ENCODE data around the gene IL3RA.

Gene IL3RA

DNA sequence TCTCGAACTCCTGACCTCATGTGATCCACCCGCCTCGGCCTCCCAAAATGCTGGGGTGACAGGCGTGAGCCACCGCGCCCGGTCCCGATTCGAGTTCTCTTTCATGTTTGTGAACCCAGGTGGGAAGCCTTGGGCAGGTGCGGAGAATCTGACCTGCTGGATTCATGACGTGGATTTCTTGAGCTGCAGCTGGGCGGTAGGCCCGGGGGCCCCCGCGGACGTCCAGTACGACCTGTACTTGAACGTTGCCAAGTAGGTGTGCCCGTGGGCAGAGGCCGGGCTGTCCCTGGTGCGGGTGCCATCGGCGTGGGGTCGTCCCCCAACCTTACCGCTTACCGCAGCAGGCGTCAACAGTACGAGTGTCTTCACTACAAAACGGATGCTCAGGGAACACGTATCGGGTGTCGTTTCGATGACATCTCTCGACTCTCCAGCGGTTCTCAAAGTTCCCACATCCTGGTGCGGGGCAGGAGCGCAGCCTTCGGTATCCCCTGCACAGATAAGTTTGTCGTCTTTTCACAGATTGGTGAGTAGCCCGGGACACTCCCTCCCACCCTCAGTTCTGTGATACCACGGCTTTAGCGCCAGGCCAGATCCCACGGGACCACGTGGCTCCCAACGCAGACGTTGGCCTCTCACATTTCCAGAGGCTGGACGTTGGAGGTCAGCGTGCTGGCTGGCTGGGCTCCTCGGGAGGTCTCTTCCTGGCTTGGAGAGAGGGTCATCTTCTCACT, 15.6 kb downstream of the IL3RA start:
- POLR2A ChIA-PET: no interaction called here
- H3K4me1 ChIP-seq (ENCODE audit: control extremely low read depth in 1 of 4, control insufficient read depth in 4 of 4, insufficient read depth in 4 of 4, low read length in 3 of 4): peaks cover 0 to 4% (median 0%) of the 10 kb centered on the region in 4 experiments
- peaks cover 0 to 26% (median 16%) of the 10 kb centered on the region in 4 experiments for H3K36me3 ChIP-seq (ENCODE audit: control insufficient read depth in 4 of 4, insufficient read depth in 4 of 4, low read length in 3 of 4)
- H3K9me3 ChIP-seq (ENCODE audit: control extremely low read depth in 1 of 5, control insufficient read depth in 4 of 5, insufficient read depth in 2 of 5, low read depth in 1 of 5, low read length in 4 of 5): peaks cover 0 to 3% (median 0%) of the 10 kb centered on the region in 5 experiments
- H3K27me3 ChIP-seq (replicated peaks in 2 of 5; ENCODE audit: control insufficient read depth in 4 of 5, insufficient read depth in 5 of 5, low read length in 4 of 5): no peaks in the 10 kb centered on the region
- no peak overlapping the region for H3K4me3 ChIP-seq (ENCODE audit: control insufficient read depth in 1 of 7, extremely low read depth in 1 of 7, insufficient read depth in 4 of 7, low read depth in 2 of 7, low read length in 6 of 7)
- CTCF ChIA-PET: no interaction called here
- 96% methylated on average over 45 of the region's 49 CpGs for WGBS (ENCODE audit: insufficient coverage)
- DNase-seq: no peak
- no peak overlapping the region for H3K27ac ChIP-seq (ENCODE audit: insufficient read depth in 1 of 2, low read depth in 1 of 2, low read length in 2 of 2, poor library complexity in 1 of 2, severe bottlenecking in 2 of 2)

DNA sequence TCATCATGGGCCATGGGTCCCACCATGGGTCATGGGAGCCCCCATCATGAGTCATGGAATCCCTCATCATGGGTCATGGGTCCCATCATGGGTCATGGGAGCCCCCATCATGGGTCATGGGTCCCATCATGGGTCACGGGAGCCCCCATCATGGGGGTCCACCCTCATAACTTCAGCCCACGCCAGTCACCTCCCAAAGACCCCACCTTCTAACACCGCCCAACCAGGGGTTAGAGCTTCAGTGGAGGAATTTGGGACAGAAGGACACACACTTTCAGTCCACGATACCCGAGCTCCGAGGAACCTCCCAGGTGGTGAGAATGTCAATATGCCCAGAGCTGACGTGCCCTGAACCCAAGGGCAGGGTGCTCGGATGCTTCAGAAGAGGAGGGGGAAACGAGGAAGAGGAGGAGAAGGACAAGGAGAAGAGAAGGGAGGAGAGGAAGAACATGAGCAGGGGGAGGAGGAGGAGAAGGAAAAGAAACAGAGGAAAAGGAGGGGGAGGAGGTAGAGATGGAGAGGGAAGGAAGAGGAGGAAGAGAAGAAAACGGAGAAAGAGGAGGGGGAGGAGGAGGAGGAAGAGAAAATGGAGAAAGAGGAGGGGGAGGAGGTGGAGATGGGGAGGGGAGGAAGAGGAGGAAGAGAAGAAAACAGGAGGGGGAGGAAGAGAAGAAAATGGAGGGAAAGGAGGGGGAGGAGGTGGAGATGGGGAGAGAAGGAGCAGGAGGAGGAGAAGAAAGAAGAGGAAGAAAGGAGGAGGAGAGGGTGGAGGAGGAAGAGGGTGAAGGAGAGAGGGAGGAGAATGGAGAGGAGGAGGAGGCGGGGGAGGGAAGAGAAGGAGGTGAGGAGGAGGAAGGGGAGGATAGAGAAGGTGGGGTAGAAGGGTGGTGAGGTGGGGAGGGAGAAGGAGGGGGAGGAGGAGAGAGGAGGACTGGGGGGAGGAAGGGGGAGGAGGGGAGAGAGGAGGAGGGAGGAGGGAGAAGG, 17.7 kb downstream of the IL3RA start:
- ChIA-PET POLR2A (no interaction called here), CTCF (no interaction called here)
- Histone ChIP-seq H3K4me3 (ENCODE audit: control insufficient read depth in 1 of 7, extremely low read depth in 1 of 7, insufficient read depth in 4 of 7, low read depth in 2 of 7, low read length in 6 of 7) (no peak overlapping the region), H3K27ac (ENCODE audit: insufficient read depth in 1 of 2, low read depth in 1 of 2, low read length in 2 of 2, poor library complexity in 1 of 2, severe bottlenecking in 2 of 2) (no peak overlapping the region), H3K27me3 (replicated peaks in 2 of 5; ENCODE audit: control insufficient read depth in 4 of 5, insufficient read depth in 5 of 5, low read length in 4 of 5) (no peaks in the 10 kb centered on the region), H3K36me3 (ENCODE audit: control insufficient read depth in 4 of 4, insufficient read depth in 4 of 4, low read length in 3 of 4) (peaks cover 4 to 33% (median 22%) of the 10 kb centered on the region in 4 experiments), H3K9me3 (ENCODE audit: control extremely low read depth in 1 of 5, control insufficient read depth in 4 of 5, insufficient read depth in 2 of 5, low read depth in 1 of 5, low read length in 4 of 5) (peaks cover 0 to 7% (median 3%) of the 10 kb centered on the region in 5 experiments), H3K4me1 (ENCODE audit: control extremely low read depth in 1 of 4, control insufficient read depth in 4 of 4, insufficient read depth in 4 of 4, low read length in 3 of 4) (peaks cover 0 to 4% (median 0%) of the 10 kb centered on the region in 4 experiments)
- 92% methylated on average over 8 of the region's 11 CpGs for WGBS (ENCODE audit: insufficient coverage)
- DNase-seq: no peak

DNA sequence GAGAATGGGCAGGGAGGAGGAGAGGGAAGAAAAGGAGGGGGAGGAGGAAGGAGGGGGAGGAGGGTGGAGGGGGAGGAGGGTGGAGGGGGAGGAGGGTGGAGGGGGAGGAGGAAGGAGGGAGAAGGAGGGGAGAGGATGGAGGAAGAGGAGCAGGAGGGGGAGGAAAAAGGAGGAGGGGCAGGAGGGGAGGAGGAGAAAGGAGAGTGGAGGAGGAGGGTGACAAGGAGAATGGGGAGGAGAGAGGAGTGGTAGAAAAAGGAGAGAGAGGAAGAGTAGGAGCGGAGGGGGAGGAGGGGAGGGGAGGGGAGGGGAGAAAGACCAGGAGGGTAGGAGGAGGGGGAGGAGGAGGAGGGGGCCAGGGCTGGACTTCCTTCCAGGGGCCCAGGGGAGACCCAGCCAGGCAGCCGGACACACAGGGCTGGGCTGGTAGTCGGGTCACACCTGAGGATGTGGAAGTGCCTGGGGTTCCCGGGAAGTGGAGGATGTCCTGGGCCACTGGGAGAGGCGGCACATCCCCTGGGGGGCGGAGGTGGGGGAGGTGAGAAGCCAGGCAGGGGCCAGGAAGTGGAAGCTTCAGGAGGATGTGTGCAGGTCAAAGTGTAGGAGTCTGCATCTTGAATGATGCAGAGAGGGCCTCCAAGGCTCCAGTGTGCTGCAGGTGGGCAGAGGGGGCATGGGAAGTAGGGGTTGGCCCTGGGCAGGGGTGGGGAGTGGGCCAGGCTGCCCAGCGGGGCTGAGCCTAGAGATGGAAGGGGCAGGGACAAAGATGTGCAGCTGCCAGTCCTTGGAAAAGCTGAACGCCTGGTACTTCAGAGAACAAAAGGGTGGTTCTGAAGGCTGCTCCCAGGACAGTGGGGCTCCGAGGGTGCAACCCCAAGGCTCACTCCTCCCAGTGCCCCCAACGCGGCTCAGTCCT, 18.8 kb downstream of the IL3RA start:
- Histone ChIP-seq H3K27ac (ENCODE audit: insufficient read depth in 1 of 2, low read depth in 1 of 2, low read length in 2 of 2, poor library complexity in 1 of 2, severe bottlenecking in 2 of 2) (no peak overlapping the region), H3K4me1 (ENCODE audit: control extremely low read depth in 1 of 4, control insufficient read depth in 4 of 4, insufficient read depth in 4 of 4, low read length in 3 of 4) (peaks cover 0 to 4% (median 0%) of the 10 kb centered on the region in 4 experiments), H3K27me3 (replicated peaks in 2 of 5; ENCODE audit: control insufficient read depth in 4 of 5, insufficient read depth in 5 of 5, low read length in 4 of 5) (no peaks in the 10 kb centered on the region), H3K4me3 (ENCODE audit: control insufficient read depth in 1 of 7, extremely low read depth in 1 of 7, insufficient read depth in 4 of 7, low read depth in 2 of 7, low read length in 6 of 7) (no peak overlapping the region), H3K36me3 (ENCODE audit: control insufficient read depth in 4 of 4, insufficient read depth in 4 of 4, low read length in 3 of 4) (peaks cover 4 to 41% (median 21%) of the 10 kb centered on the region in 4 experiments), H3K9me3 (ENCODE audit: control extremely low read depth in 1 of 5, control insufficient read depth in 4 of 5, insufficient read depth in 2 of 5, low read depth in 1 of 5, low read length in 4 of 5) (peaks cover 0 to 7% (median 3%) of the 10 kb centered on the region in 5 experiments)
- no peak for DNase-seq
- 60% methylated on average over 2 of the region's 11 CpGs for WGBS (ENCODE audit: insufficient coverage)
- ChIA-PET CTCF (no interaction called here), POLR2A (no interaction called here)

DNA sequence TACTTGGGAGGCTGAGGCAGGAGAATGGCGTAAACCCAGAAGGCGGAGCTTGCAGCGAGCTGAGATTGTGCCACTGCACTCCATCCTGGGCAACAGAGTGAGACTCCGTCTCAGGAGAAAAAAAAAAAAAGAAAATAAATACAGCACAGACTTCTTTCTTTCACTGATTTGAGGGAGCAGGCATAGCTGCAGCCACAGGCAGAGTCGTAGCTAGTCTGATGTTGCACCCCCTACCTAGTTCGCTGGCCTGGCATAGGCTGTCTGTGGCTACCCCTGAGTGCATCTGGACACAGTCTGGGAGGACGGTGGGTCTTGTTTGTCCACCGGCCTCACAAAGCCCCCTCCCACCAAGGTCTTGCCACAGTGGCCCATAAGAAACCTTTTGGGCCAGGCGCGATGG, 21.4 kb downstream of the IL3RA start:
- no peak for DNase-seq
- WGBS (ENCODE audit: insufficient coverage): 90% methylated on average over 8 of the region's 10 CpGs
- peaks cover 7 to 48% (median 14%) of the 10 kb centered on the region in 4 experiments for H3K36me3 ChIP-seq (ENCODE audit: control insufficient read depth in 4 of 4, insufficient read depth in 4 of 4, low read length in 3 of 4)
- peaks cover 0 to 4% (median 0%) of the 10 kb centered on the region in 4 experiments for H3K4me1 ChIP-seq (ENCODE audit: control extremely low read depth in 1 of 4, control insufficient read depth in 4 of 4, insufficient read depth in 4 of 4, low read length in 3 of 4)
- H3K9me3 ChIP-seq (ENCODE audit: control extremely low read depth in 1 of 5, control insufficient read depth in 4 of 5, insufficient read depth in 2 of 5, low read depth in 1 of 5, low read length in 4 of 5): peaks cover 0 to 4% (median 3%) of the 10 kb centered on the region in 5 experiments
- POLR2A ChIA-PET: no interaction called here
- no peaks in the 10 kb centered on the region for H3K27me3 ChIP-seq (replicated peaks in 2 of 5; ENCODE audit: control insufficient read depth in 4 of 5, insufficient read depth in 5 of 5, low read length in 4 of 5)
- no peak overlapping the region for H3K27ac ChIP-seq (ENCODE audit: insufficient read depth in 1 of 2, low read depth in 1 of 2, low read length in 2 of 2, poor library complexity in 1 of 2, severe bottlenecking in 2 of 2)
- CTCF ChIA-PET: no interaction called here
- H3K4me3 ChIP-seq (ENCODE audit: control insufficient read depth in 1 of 7, extremely low read depth in 1 of 7, insufficient read depth in 4 of 7, low read depth in 2 of 7, low read length in 6 of 7): no peak overlapping the region

DNA sequence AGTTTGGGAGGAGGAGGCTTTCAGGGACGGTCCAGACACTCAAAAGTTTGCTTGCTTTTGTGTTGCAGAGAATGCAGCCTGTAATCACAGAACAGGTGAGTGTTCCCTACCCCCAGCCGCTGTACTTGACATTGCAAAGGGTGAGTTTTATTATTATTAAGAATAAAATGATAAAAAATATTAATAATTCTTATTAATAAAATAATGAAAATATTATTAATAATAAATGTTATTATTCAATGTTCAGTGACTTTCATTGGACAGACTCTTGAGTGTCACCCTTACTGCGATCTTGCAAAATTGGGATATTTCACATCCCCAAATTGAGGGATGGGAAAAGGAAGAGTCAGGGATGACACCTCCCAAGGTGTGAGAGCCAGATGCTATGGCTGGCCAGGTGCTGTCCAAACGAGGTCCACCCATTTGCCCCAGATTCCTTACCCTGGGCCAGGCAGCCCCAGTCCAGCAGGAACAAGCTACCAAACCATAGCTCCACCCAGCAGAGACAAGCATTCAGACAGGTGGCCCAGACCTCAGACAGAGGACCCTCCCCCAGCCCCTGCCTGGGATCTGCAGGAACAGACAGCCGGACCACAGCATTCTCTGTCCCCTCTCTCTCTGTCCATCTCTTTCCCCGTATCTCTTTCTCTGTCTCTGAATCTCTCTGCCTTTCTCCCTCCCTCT, 22.4 kb downstream of the IL3RA start:
- no peak for DNase-seq
- 98% methylated on average over 3 of the region's 6 CpGs for WGBS (ENCODE audit: insufficient coverage)
- CTCF ChIA-PET: no interaction called here

DNA sequence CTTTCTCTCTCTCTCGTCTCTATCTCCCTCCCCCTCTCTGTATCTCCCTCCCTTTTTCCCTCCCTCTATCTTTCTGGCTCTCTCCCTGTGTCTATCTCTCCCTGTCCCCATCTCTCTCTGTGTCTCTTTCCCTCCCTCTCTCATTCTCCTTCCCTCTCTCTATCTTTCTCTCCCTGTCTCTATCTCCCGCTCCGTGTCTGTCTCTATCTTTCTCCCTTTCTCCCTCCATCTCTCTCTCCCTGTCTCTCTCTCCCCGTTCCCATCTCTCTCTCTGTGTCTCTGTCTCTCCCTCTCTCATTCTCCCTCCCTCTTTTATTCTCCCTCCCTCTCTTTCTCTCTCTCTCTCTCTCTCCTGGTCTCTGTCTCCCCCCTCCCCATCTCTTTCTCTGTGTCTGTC, 22.9 kb downstream of the IL3RA start:
- ChIA-PET CTCF (no interaction called here), POLR2A (no interaction called here)
- H3K4me3 ChIP-seq (ENCODE audit: control insufficient read depth in 1 of 7, extremely low read depth in 1 of 7, insufficient read depth in 4 of 7, low read depth in 2 of 7, low read length in 6 of 7): no peak overlapping the region
- no peak overlapping the region for H3K27ac ChIP-seq (ENCODE audit: insufficient read depth in 1 of 2, low read depth in 1 of 2, low read length in 2 of 2, poor library complexity in 1 of 2, severe bottlenecking in 2 of 2)
- H3K4me1 ChIP-seq (ENCODE audit: control extremely low read depth in 1 of 4, control insufficient read depth in 4 of 4, insufficient read depth in 4 of 4, low read length in 3 of 4): peaks cover 0 to 4% (median 0%) of the 10 kb centered on the region in 4 experiments
- peaks cover 7 to 51% (median 14%) of the 10 kb centered on the region in 4 experiments for H3K36me3 ChIP-seq (ENCODE audit: control insufficient read depth in 4 of 4, insufficient read depth in 4 of 4, low read length in 3 of 4)
- peaks cover 0 to 4% (median 3%) of the 10 kb centered on the region in 5 experiments for H3K9me3 ChIP-seq (ENCODE audit: control extremely low read depth in 1 of 5, control insufficient read depth in 4 of 5, insufficient read depth in 2 of 5, low read depth in 1 of 5, low read length in 4 of 5)
- 97% methylated on average over 4 of the region's 4 CpGs for WGBS (ENCODE audit: insufficient coverage)
- DNase-seq: no peak
- no peaks in the 10 kb centered on the region for H3K27me3 ChIP-seq (replicated peaks in 2 of 5; ENCODE audit: control insufficient read depth in 4 of 5, insufficient read depth in 5 of 5, low read length in 4 of 5)

More for the DNA sequence above, 22.4 kb downstream of the IL3RA start:
- H3K4me3 ChIP-seq (ENCODE audit: control insufficient read depth in 1 of 7, extremely low read depth in 1 of 7, insufficient read depth in 4 of 7, low read depth in 2 of 7, low read length in 6 of 7): no peak overlapping the region
- H3K27ac ChIP-seq (ENCODE audit: insufficient read depth in 1 of 2, low read depth in 1 of 2, low read length in 2 of 2, poor library complexity in 1 of 2, severe bottlenecking in 2 of 2): no peak overlapping the region
- POLR2A ChIA-PET: no interaction called here
- no peaks in the 10 kb centered on the region for H3K27me3 ChIP-seq (replicated peaks in 2 of 5; ENCODE audit: control insufficient read depth in 4 of 5, insufficient read depth in 5 of 5, low read length in 4 of 5)
- H3K4me1 ChIP-seq (ENCODE audit: control extremely low read depth in 1 of 4, control insufficient read depth in 4 of 4, insufficient read depth in 4 of 4, low read length in 3 of 4): peaks cover 0 to 4% (median 0%) of the 10 kb centered on the region in 4 experiments
- H3K36me3 ChIP-seq (ENCODE audit: control insufficient read depth in 4 of 4, insufficient read depth in 4 of 4, low read length in 3 of 4): peaks cover 7 to 48% (median 14%) of the 10 kb centered on the region in 4 experiments
- peaks cover 0 to 4% (median 3%) of the 10 kb centered on the region in 5 experiments for H3K9me3 ChIP-seq (ENCODE audit: control extremely low read depth in 1 of 5, control insufficient read depth in 4 of 5, insufficient read depth in 2 of 5, low read depth in 1 of 5, low read length in 4 of 5)

Measured in common myeloid progenitor, CD34-positive (primary cell).